Heart left ventricle (tissue), 13 donors: ENCODE data around the gene FOXRED2.

Experiments
- POLR2A ChIP-seq, 2 donors: fragments of 450-650 bp; IDR thresholded peaks; one replicate each; pipeline ENCODE4 v1.6.1; 2017; ENCODE audit warnings: antibody characterized with exemption in 2 of 2, mild to moderate bottlenecking in 2 of 2, moderate library complexity in 2 of 2
- TF ChIP-seq, protein P1 (sequence below), 12 donors: fragments of 200-600 bp; sonication (generic) in 4 of 12; IDR thresholded peaks; one replicate each; pipeline versions ENCODE4 v1.5.0 to v1.8.0; 2018 to 2022; ENCODE audit warnings: antibody characterized with exemption in 12 of 12, mild to moderate bottlenecking in 5 of 12
- donor health status: ischemic (EF 13 %, LVEDD 7.1; RV severe dilation, severe dysfunction).
- donor health status: DM: no; HTN: yes; CAD: no.
- donor health status: DM: no; HTN: no; CAD: no.
- donor health status: ischemic (EF 25% LVEDD 6.9; RV normal size, moderate dysfunction).
- donor health status: ischemic (EF 25% LVEDD 5.7; RV mildly dilated, moderate dysfunction).
- donor health status: ischemic (EF 35%, LVEDD 5.7; RV mildly dilated, moderate dysfunction).
- donor health status: nonischemic (EF 11% LVEDD 7.7; RV severe dilation, severe dysfunction).
- donor health status: DM: yes; HTN: yes; CAD: no.
- donor health status: PGD.
- donor health status: ischemic (EF 29% LVEDD 5.4; RV normal size, mild dysfunction).
- donor health status: nonischemic (EF 23%, LVEDD 6.1; RV moderate dilation, normal function).

DNA sequence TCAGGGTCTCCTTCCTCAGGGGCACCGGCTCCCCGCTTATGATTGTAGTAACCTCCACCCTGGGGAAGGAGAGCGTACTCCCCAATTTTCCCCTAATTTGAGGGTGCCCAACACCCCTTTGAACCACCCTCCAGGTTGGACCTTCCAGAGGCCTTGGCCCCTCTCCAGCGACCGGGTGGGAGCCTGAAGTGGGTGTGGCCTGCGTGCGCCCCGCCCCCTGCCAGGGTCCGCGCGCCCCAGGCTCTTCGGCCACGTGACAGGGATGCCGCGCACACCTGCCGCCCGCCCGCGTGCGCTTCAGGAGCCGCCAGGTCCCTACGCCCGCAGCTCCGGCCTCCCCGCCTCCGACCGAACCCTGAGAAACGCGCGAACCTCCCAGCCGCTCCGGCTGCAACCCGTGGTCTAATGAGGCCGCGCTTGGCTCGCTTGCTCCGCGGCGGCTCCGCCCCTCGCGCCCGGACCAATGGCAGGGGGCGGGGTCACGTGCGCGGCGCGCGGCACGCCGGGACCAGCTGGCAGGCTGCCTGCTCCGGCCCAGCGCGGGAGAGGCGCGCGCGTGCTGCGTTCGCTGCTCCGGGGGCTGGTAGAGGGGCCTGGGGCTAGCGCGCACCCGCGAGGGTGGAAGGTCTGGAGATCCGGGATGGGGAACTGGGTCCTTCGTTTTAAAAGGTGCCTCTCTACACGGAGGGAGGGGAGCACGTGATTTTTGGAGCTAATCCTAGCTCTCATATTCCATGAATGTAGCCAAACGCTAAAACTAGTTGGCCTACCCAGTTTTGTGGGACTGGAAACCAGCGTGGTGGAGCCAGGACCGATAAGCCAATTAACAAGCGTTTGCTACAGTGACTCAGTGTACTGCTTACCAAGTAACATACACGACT lies at the start of gene FOXRED2:
- TF ChIP-seq POLR2A (IDR thresholded peaks at IDR 0.05): peak in 1 of 2 donors; percentile 85
- TF ChIP-seq, protein P1, sequence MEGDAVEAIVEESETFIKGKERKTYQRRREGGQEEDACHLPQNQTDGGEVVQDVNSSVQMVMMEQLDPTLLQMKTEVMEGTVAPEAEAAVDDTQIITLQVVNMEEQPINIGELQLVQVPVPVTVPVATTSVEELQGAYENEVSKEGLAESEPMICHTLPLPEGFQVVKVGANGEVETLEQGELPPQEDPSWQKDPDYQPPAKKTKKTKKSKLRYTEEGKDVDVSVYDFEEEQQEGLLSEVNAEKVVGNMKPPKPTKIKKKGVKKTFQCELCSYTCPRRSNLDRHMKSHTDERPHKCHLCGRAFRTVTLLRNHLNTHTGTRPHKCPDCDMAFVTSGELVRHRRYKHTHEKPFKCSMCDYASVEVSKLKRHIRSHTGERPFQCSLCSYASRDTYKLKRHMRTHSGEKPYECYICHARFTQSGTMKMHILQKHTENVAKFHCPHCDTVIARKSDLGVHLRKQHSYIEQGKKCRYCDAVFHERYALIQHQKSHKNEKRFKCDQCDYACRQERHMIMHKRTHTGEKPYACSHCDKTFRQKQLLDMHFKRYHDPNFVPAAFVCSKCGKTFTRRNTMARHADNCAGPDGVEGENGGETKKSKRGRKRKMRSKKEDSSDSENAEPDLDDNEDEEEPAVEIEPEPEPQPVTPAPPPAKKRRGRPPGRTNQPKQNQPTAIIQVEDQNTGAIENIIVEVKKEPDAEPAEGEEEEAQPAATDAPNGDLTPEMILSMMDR (IDR thresholded peaks at IDR 0.05): no peak
